Motor neuron (in vitro differentiated cells): ENCODE data around the gene TMLHE. TPM values are rescaled to one million over a fixed set of nuclear protein-coding genes. Genes with fewer than 3 reads are reported as not detected.
"Not testable (repeated sequence)": the region's sequence is repeated elsewhere in the genome, so short reads cannot be mapped to it uniquely, and the experiment has no call there.

Experiments used
- ATAC-seq, 8 experiments: fragments of 200-7000 bp; cut with Tn5 transposase; replicated peaks in 6 of 8; 2 replicates each; pipeline ENCODE4 v1.8.0; 2021; ENCODE audit warnings: mild to moderate bottlenecking in 8 of 8, moderate library complexity in 8 of 8
- H3K27ac ChIP-seq, 2 donors: fragments of 250-450 bp; sonication (Bioruptor Pico); 2 replicates each; pipeline ENCODE4 v1.9.0; 2021; ENCODE audit warnings: antibody characterized with exemption in 2 of 2, mild to moderate bottlenecking in 2 of 2, moderate library complexity in 1 of 2
- H3K4me1 ChIP-seq, 2 donors: fragments of 250-450 bp; sonication (Bioruptor Pico); replicated peaks in 1 of 2; 2 replicates each; pipeline ENCODE4 v1.6.1; 2021; ENCODE audit warnings: antibody characterized with exemption in 2 of 2, mild to moderate bottlenecking in 2 of 2, moderate library complexity in 1 of 2
- H3K4me3 ChIP-seq, 5 donors: fragments of 250-450 bp; sonication (Bioruptor Pico); 2 replicates each; pipeline ENCODE4 v1.9.0; 2021; ENCODE audit warnings: antibody characterized with exemption in 5 of 5, mild to moderate bottlenecking in 5 of 5, moderate library complexity in 4 of 5
- WGBS, 10 experiments: fragments of 450-650 bp; shearing (Covaris generic); methylation state at CpG; one replicate each; pipeline ENCODE4 v1.0.0; 2022; 5-methylcytosine and 5-hydroxymethylcytosine counted together
- in situ Hi-C, 9 experiments: fragments of 400-800 bp; cut with MboI; loops; one replicate each; pipeline ENCODE4 v1.15.0; 2021; ENCODE audit warnings: low sequenced_read_pairs in 9 of 9, low pct_unique_long_range_greater_than_20kb in 2 of 9; ENCODE audit not compliant: unreplicated experiment in 9 of 9
- total RNA-seq, 8 experiments: library from RNA; unstranded; fragments of 300-600 nt; gene quantifications; 2 replicates each; pipeline versions ENCODE4 v1.2.3 to v1.2.4, GENCODE V29; 2022

The TMLHE gene
- total RNA-seq, 8 experiments from 2014 or later: 10.1 to 25.8 (median 14.4) TPM

DNA sequence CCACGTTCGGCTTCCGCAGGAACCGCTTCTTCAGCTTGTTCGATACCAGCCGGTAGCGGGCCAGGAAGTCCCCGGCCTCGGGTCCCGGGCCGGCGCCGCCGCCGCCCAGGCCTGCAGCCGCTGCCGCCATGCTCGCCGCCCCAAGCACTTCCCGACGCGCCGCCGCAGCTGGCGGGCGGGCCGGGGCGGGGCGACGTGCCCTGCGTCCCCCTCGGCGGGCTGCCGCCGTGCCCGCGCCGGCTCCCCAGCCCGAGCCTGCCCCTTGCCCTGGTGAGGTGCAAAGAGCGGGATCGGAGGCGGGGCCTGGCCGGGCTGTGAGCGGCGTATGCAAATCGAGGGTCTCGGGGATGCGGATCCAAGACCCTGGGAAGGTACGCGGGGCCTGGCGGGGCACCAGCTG lies 154.3 kb downstream of the TMLHE start, which contains the start of gene F8A3:
F8A3 (minus strand) TSS at position 150 of the 400 bp plus-strand sequence; CDS start at position 130, 20 bp downstream.
- in situ Hi-C loops, H3K4me1 ChIP-seq, H3K27ac ChIP-seq, H3K4me3 ChIP-seq: not testable (repeated sequence)
- no CpG with 5 or more reads among the region's 51 CpGs for WGBS, 10 experiments
- ATAC-seq: peak; percentile 43 to 79 (median 67)

DNA sequence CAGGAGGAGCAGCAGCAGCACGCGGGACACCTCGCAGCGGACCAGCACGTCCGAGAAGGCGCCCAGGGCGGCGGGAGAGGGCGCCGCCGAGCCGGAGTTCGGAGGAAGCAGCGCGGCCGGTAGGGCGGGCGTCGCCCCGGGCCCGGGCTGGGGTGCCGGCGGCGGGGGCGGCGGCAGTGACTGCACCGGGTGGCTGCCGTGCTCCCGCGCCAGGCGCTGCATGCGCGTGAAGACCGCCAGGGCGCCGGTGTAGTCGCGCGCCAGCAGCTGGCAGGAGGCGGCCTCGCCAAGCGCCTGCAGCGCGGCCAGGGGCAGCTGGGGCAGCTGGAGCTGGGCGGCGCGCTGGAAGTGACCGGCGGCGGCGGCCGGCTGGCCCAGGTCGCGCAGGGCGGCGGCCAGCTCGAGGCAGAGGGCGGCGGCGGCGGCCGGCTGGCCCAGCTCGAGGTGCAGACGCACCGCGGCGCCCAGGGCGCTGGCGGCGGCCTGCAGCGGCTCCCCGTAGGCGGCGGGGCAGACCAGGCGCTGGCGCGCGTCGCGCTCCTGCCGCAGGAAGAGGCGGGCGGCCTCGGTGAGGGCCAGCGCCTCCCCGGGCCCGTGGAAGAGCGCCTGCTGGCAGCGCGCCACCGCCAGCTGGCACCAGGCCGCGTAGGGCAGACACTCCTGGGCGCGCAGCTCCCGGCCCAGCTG lies 154.8 kb downstream of the TMLHE start:
- H3K4me3 ChIP-seq, H3K27ac ChIP-seq, H3K4me1 ChIP-seq, in situ Hi-C loops: not testable (repeated sequence)
- peak; percentile 76 to 81 (median 80) for ATAC-seq
- no CpG with 5 or more reads among the region's 97 CpGs for WGBS, 10 experiments

DNA sequence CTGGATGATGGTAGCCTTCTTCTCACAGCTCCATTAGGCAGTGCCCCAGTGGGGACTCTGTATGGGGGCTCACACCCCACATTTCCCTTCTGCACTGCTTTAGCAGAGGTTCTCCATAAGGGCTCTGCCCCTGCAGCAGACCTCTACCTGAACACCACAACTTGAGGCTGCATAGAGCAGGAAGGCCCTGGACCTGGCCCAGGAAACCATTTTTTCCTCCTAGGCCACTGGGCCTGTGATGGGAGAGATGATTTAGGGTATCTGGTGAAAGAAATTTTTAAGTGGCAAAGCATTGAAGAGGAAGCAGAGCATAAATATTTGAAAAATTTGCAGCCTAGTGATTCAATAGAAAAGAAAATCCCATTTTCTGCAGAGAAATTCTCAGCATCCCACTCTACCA lies 171.7 kb downstream of the TMLHE start:
- H3K4me3 ChIP-seq: no peak overlapping the region
- ATAC-seq: no peak
- in situ Hi-C loops: no loop called here

More for the DNA sequence above, 171.7 kb downstream of the TMLHE start:
- H3K27ac ChIP-seq: no peak overlapping the region
- no peaks in the 10 kb centered on the region for H3K4me1 ChIP-seq

Other genes with a start within 250 kb of the TMLHE start
- not detected for gene F8A2, start 230.9 kb downstream of the TMLHE start, total RNA-seq
- 1 to 10 TPM in 1 of 8 experiments, not detected in 7; 1.4 TPM for gene F8A3, start 154.3 kb downstream of the TMLHE start, total RNA-seq
- 1 to 10 TPM; 1.1 to 2.6 (median 1.9) TPM for gene SPRY3, start 366 bp downstream of the TMLHE start, total RNA-seq